Neural progenitor cell (in vitro differentiated cells): ENCODE results near the gene VARS2. TPM values are rescaled to one million over a fixed set of nuclear protein-coding genes. Genes with fewer than 3 reads are reported as not detected.
"Not testable (repeated sequence)": the region's sequence is repeated elsewhere in the genome, so short reads cannot be mapped to it uniquely, and the experiment has no call there.

Source experiments
- DNase-seq: peaks from one replicate; pipeline ENCODE4 v3.0.0-alpha.2; 2016; ENCODE audit warnings: low spot score
- H2AFZ ChIP-seq: fragments of 200-600 bp; sonication (generic); replicated peaks from 2 replicates; pipeline ENCODE4 v1.6.1; 2016; ENCODE audit warnings: antibody characterized with exemption
- H3F3A ChIP-seq: fragments of 200-600 bp; sonication (generic); 2 replicates; pipeline ENCODE4 v1.6.1; 2016; ENCODE audit warnings: antibody characterized with exemption, low read depth
- H3K27ac ChIP-seq: fragments of 200-600 bp; sonication (generic); 2 replicates; pipeline ENCODE4 v1.5.1; 2016; ENCODE audit warnings: mild to moderate bottlenecking
- H3K27me3 ChIP-seq: fragments of 200-600 bp; sonication (generic); 2 replicates; pipeline ENCODE4 v1.6.1; 2016; ENCODE audit warnings: mild to moderate bottlenecking, moderate library complexity
- H3K36me3 ChIP-seq: fragments of 200-600 bp; sonication (generic); 2 replicates; pipeline ENCODE4 v1.5.1; 2016
- H3K4me1 ChIP-seq: fragments of 200-600 bp; sonication (generic); 2 replicates; pipeline ENCODE4 v1.6.1; 2016; ENCODE audit warnings: mixed run types
- H3K4me2 ChIP-seq: fragments of 200-600 bp; sonication (generic); 2 replicates; pipeline ENCODE4 v1.6.1; 2016
- H3K4me3 ChIP-seq: fragments of 200-600 bp; sonication (generic); 2 replicates; pipeline ENCODE4 v1.5.1; 2016
- H3K79me2 ChIP-seq: fragments of 200-600 bp; sonication (generic); 2 replicates; pipeline ENCODE4 v1.6.1; 2016; ENCODE audit warnings: low read depth
- H3K9ac ChIP-seq: fragments of 200-600 bp; sonication (generic); 2 replicates; pipeline ENCODE4 v1.6.1; 2016
- H3K9me3 ChIP-seq: fragments of 200-600 bp; sonication (generic); 2 replicates; pipeline ENCODE4 v1.5.1; 2016; ENCODE audit warnings: low read depth
- H4K20me1 ChIP-seq: fragments of 200-600 bp; sonication (generic); 2 replicates; pipeline ENCODE4 v1.6.1; 2016; ENCODE audit warnings: low read depth
- H3K27ac Mint-ChIP-seq: 3 replicates; pipeline ENCODE4 v1.8.0; 2021; ENCODE audit warnings: mixed read lengths
- H3K27me3 Mint-ChIP-seq: 2 replicates; pipeline ENCODE4 v1.8.0; 2022; ENCODE audit warnings: low read depth, mild to moderate bottlenecking, inconsistent platforms, moderate library complexity, mixed read lengths; ENCODE audit not compliant: insufficient read depth
- H3K36me3 Mint-ChIP-seq: 3 replicates; pipeline ENCODE4 v1.8.0; 2021; ENCODE audit warnings: mixed read lengths
- H3K4me1 Mint-ChIP-seq: 3 replicates; pipeline ENCODE4 v1.8.0; 2021; ENCODE audit warnings: mixed read lengths
- H3K4me3 Mint-ChIP-seq: 3 replicates; pipeline ENCODE4 v1.8.0; 2021; ENCODE audit warnings: mild to moderate bottlenecking, moderate library complexity, mixed read lengths
- H3K9me3 Mint-ChIP-seq: 3 replicates; pipeline ENCODE4 v1.8.0; 2020; ENCODE audit warnings: mixed read lengths
- CTCF ChIP-seq: fragments of 200-600 bp; sonication (generic); IDR thresholded peaks from 2 replicates; pipeline ENCODE4 v1.5.1; 2017; ENCODE audit warnings: antibody characterized with exemption, mild to moderate bottlenecking
- EZH2 ChIP-seq: fragments of 200-600 bp; sonication (generic); IDR thresholded peaks from 2 replicates; pipeline ENCODE4 v1.6.1; 2017; ENCODE audit warnings: antibody characterized with exemption, mild to moderate bottlenecking, moderate library complexity
- EZH2phosphoT487 ChIP-seq: fragments of 200-600 bp; sonication (generic); IDR thresholded peaks from 2 replicates; pipeline ENCODE4 v1.6.1; 2017; ENCODE audit warnings: antibody characterized with exemption
- total RNA-seq: library from RNA; depleted of rRNA; stranded (reverse); fragments of >200 nt; gene quantifications from 2 replicates; pipeline ENCODE4 v1.2.3, GENCODE V29; 2015; ENCODE audit warnings: low replicate concordance

VARS2 gene
- total RNA-seq, 1 donor from 2014 or later = 21.5 TPM

DNA sequence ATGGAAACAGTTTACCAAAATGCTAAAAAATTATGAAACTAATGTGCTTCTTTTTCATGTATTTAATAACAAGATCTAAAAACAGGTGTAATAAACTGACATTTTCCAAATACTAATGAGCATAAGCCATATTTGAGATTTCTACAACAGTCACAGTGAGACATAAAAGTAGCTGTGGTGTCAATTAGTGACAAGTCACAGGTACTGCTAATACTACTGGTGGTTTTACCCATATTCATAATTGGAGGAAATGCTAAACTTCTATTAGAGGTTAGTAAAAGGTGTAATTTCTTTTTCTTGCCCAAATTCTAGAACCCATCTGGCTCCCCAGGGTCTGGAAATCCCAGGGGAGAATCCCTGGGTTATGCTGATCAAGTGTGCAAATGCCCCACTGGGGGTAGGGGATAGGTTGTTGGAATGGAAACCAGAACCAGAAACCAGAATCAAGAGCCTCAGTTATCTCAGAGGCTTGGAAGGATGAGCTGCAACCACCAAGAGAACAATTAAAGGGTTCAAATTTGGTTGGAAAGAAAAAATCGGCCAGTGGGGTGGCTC, 13.1 kb upstream of the VARS2 start:
- peaks cover 9% of the 10 kb centered on the region for H3K36me3 Mint-ChIP-seq

GRCh38 chr6:30901436-30901835, 12.6 kb upstream of the VARS2 start:
- TF ChIP-seq EZH2phosphoT487 (no peak), CTCF (no peak), EZH2 (no peak)
- peaks cover 62% of the 10 kb centered on the region for H3F3A ChIP-seq
- H3K9me3 ChIP-seq = no peaks in the 10 kb centered on the region
- no peak for DNase-seq
- H3K4me2 ChIP-seq = no peak overlapping the region
- Mint-ChIP-seq H3K4me3 (no peak overlapping the region), H3K9me3 (no peaks in the 10 kb centered on the region), H3K36me3 (peaks cover 7% of the 10 kb centered on the region), H3K27me3 (peaks cover 11% of the 10 kb centered on the region), H3K27ac (no peak overlapping the region), H3K4me1 (peaks cover 9% of the 10 kb centered on the region)
- peaks cover 6% of the 10 kb centered on the region for H4K20me1 ChIP-seq
- H3K4me1 ChIP-seq = peaks cover 7% of the 10 kb centered on the region
- H2AFZ ChIP-seq = no peak overlapping the region
- no peaks in the 10 kb centered on the region for H3K79me2 ChIP-seq
- H3K27me3 ChIP-seq = no peaks in the 10 kb centered on the region
- H3K36me3 ChIP-seq = no peaks in the 10 kb centered on the region
- H3K27ac ChIP-seq = peak overlapping the region; percentile 29
- no peak overlapping the region for H3K9ac ChIP-seq
- H3K4me3 ChIP-seq = no peak overlapping the region

More for the DNA sequence above, 13.1 kb upstream of the VARS2 start:
- H3K27ac Mint-ChIP-seq = no peak overlapping the region
- H3K4me1 ChIP-seq = peaks cover 4% of the 10 kb centered on the region
- peaks cover 57% of the 10 kb centered on the region for H3F3A ChIP-seq
- TF ChIP-seq CTCF (no peak), EZH2 (no peak), EZH2phosphoT487 (no peak)
- no peaks in the 10 kb centered on the region for H3K79me2 ChIP-seq
- peaks cover 11% of the 10 kb centered on the region for H4K20me1 ChIP-seq
- H3K4me3 ChIP-seq = no peak overlapping the region
- peaks cover 6% of the 10 kb centered on the region for H3K4me1 Mint-ChIP-seq
- H3K9ac ChIP-seq = no peak overlapping the region
- H3K4me3 Mint-ChIP-seq = no peak overlapping the region
- no peaks in the 10 kb centered on the region for H3K9me3 ChIP-seq
- H3K4me2 ChIP-seq = no peak overlapping the region
- H3K27ac ChIP-seq = peak overlapping the region; percentile 29
- H3K9me3 Mint-ChIP-seq = no peaks in the 10 kb centered on the region
- no peaks in the 10 kb centered on the region for H3K36me3 ChIP-seq
- H3K27me3 Mint-ChIP-seq = peaks cover 7% of the 10 kb centered on the region
- H3K27me3 ChIP-seq = no peaks in the 10 kb centered on the region
- no peak overlapping the region for H2AFZ ChIP-seq
- no peak for DNase-seq

DNA sequence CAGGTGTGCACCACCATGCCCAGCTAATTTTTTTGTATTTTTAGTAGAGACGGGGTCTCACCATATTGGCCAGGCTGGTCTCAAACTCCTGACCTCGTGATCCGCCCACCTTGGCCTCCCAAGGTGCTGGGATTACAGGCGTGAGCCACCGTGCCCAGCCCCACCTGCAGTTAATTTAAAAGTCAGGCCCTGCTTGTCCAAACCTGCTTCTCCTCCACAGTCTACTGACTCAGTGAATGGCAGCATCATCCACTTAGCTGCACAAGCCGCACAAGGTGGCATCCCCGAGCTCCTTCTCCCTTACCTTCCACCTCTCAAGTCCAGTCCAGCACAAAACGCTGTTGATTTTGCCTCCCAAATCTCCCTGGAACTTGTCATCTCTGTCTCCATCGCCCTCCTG, 11.8 kb upstream of the VARS2 start:
- not testable (repeated sequence) for H3K36me3 Mint-ChIP-seq

GRCh38 chr6:30902709-30903108, 11.3 kb upstream of the VARS2 start:
- Histone ChIP-seq H3K9ac (no peak overlapping the region), H3K27me3 (no peaks in the 10 kb centered on the region), H4K20me1 (no peaks in the 10 kb centered on the region), H3K4me1 (peaks cover 9% of the 10 kb centered on the region), H3K27ac (no peak overlapping the region), H3K4me2 (no peak overlapping the region), H3K36me3 (no peaks in the 10 kb centered on the region), H3K4me3 (no peak overlapping the region), H3K79me2 (no peaks in the 10 kb centered on the region), H2AFZ (no peak overlapping the region), H3F3A (peaks cover 70% of the 10 kb centered on the region), H3K9me3 (no peaks in the 10 kb centered on the region)
- Mint-ChIP-seq H3K4me3 (no peak overlapping the region), H3K36me3 (peaks cover 6% of the 10 kb centered on the region), H3K9me3 (no peaks in the 10 kb centered on the region), H3K4me1 (peaks cover 13% of the 10 kb centered on the region), H3K27me3 (peaks cover 11% of the 10 kb centered on the region), H3K27ac (peak overlapping the region; percentile 13)
- no peak for DNase-seq
- TF ChIP-seq EZH2phosphoT487 = no peak

More for the DNA sequence above, 11.8 kb upstream of the VARS2 start:
- not testable (repeated sequence) for DNase-seq, H3K4me3 ChIP-seq, H3K79me2 ChIP-seq, H3K4me2 ChIP-seq, H3K9me3 ChIP-seq, H3K27ac Mint-ChIP-seq, H3K36me3 ChIP-seq, H3K27me3 ChIP-seq, H3K9me3 Mint-ChIP-seq, H4K20me1 ChIP-seq, H3K9ac ChIP-seq, H3K4me1 ChIP-seq, H3K27ac ChIP-seq, H2AFZ ChIP-seq, H3K4me3 Mint-ChIP-seq
- Mint-ChIP-seq H3K4me1 (peaks cover 11% of the 10 kb centered on the region), H3K27me3 (peaks cover 11% of the 10 kb centered on the region)
- H3F3A ChIP-seq = peaks cover 66% of the 10 kb centered on the region
